CD4-positive, alpha-beta T cell treated with Interleukin-10 for 1 hour (primary cell): ENCODE results near the gene ZC3H14.

Source experiments
- DNase-seq: peaks from one replicate; pipeline ENCODE4 v3.0.0-alpha.2; 2020

Gene ZC3H14

DNA sequence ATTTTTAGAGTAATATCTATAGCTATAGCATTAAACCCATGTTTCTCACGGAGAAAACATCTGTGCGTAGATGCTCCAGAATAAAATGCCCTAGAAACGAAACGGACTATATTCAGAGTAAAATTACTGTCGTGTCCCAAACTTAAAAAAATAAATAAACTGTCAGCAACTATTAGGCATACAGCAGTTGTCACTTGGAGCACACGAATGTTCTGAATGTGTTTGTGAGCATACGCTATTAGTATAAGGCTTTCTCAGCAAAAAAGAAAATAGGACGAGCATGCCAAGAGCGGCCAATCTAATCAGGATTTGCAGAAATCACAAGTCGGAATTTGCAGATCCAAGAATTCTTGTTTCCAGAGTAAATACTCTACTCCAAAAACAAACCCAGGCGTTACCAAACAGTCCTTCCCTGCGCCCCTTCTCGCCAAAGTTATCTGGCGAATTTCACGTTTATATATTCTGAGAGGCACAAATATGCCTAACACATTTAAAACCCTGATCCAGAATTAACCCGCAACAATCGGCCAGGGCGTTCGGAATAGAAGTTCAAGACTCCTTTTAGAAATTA is 8.9 kb upstream of the ZC3H14 start:
- no peak for DNase-seq

DNA sequence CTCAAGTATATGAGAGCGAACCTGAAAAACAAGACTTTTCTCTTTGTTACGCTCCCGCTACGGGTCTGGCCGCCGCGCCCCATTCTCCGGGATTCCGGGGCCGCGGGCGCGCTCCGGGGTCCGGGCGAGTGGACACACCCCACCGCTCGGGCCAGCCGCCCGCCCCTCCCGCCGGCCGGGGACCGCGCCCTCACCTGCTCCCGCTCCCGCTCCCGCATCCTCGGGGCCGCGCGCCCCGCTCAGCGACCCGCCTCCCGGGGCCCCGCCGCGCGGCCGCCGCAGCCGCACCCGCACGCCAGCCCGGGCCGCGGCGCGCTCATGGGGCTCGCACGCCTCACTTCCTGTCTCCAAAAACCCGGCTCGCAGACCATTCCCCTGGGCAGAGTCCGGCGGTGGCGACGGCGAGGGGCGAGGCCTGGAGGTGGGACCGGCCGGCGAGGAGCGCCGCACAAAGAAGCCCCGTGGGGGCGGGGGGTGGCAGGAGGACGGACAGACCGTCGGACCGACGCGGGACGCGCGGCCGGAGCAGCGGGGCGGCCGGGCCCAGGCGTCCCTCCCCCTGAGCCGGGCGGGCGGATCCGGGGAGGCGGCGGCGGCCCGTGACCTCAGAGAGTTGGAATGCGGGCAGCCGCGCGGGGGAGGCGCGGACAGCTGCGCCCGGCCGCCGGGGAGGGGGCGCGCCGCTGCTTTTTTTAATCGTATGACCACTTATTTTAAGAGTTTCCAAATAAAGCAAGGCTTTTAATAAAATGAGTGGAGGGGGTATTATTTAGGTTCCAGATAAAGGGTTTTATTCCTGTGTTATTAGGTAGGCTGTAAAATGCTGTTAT is 8.2 kb upstream of the ZC3H14 start, which contains the start of gene PTPN21:
Gene PTPN21, minus strand, starts transcription at position 551 of the 830 bp plus-strand sequence. CDS start 4,590 bp downstream, outside the sequence.
- DNase-seq = no peak

DNA sequence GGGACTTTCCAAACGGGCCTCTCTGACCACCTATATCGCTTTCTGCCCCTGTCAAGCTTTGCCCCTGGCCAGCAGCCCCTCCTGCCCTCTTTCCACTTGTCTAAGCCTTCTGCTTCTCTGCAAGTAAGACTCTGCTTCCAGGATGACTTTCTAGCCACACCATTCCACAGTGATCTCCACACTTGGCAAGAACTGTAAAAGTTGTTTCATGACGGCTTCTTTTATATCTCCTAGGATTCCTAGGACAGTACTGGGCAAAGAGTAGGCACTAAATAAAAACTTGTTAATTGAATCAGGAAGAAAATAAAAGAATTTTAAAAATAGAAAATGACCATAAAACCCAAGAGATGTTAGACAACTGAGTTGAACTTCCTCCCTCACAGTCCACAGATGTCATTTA is 6.3 kb upstream of the ZC3H14 start:
- no peak for DNase-seq

DNA sequence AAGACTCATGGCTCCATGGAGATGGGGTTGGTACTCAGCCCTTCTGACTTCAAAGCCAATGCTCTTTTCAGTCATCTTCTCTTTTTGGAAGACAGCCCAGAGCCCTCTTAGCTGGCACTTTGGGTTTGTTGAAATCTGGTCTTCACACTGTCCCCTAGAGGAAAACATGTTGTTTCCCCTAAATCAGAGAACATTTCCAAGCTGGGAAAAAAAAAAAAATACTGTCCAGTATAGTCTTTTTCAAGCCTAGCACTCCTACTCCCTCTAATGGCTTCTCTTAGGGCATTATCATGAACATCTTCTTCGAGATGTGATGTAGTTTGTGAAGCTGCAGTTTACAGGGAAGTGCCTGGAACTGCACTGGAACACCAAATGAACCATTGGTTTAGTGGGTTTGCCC is 3.0 kb upstream of the ZC3H14 start:
- DNase-seq = no peak

DNA sequence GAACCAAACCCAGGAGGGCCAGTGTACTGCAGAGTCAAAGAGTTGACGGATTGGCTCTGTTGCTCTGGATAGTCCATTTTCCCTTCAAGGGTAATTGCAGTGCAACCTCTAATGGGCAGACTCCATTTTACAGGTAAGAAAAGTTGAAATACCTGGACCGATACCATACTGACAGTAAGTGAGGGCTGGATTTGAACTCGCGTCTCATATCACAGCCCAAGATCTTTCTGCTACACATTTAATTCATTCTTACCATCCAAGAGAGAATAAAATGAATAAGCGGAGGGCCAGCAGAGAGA is 356 bp upstream of the ZC3H14 start:
- no peak for DNase-seq

DNA sequence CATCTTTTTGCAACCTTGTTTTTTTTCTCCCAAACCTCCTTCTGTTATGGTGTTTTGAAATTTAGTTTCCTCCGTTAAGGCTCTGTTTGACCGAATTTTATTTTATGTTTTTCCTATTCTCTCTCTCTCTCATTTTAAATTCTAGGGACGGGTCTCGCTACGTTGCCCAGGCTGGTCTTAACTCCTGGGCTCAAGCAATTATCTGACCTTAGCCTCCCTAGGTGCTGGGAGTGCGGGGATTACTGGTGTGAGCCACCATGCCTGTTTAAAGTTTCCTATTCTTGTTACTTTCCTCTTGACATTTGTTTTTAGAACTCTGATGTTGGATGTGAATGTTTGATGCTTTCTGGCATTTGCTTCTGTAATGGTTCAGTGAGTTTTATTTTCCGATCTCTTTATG is 1.0 kb downstream of the ZC3H14 start:
- no peak for DNase-seq

DNA sequence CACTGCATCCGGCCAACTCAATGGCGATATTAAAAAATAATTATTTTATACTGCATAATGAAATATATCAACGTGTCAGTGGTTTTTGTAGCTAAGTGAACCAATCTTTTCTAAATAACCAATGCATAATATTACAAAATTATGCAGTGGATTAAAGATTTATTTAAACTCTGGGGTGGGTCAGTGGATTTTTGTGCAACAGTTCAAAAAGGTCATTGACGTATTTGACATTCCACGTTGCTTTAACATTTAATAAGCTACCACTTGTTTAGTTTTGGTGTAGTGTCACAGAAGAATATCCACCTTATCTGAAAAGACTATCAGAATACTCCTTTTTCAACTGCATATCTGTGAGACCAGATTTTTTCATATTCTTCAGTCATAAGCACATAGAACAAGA is 2.6 kb downstream of the ZC3H14 start:
- DNase-seq = no peak

DNA sequence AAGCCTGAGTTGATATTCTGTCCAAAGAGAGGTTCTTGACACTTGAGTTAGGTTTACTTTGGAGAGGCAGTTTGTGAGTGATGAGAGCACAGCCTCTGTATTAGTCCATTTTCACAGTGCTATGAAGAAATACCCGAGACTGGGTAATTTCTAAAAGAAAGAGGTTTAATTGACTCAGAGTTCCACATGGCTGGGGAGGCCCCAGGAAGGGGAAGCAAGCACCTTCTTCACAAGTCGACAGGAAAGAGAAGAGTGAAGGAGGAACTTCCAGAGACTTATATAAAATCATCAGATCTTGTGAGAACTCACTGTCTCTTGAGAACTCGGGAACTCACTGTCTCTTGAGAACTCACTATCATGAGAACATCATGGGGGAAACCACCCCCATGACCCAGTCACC is 5.4 kb downstream of the ZC3H14 start:
- no peak for DNase-seq

DNA sequence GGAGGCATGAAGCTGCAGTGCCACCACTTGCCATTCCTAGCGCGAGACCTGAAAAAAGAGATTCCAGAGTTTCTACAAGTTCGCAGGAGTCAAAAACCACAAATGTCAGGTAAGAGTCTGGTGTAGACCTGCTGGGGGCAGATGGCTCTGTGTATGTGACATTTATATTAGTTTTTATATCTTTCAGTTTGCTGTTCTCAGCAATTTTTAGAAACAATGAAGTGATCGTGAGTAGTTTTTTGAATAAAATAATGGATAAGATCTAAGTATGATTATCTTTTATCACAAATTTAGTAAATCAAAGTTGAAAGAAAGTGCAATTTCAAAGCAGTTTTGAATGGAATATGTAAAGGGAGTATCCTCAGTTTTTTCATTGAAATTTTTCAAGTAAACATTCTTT is 9.3 kb downstream of the ZC3H14 start:
- DNase-seq = no peak

DNA sequence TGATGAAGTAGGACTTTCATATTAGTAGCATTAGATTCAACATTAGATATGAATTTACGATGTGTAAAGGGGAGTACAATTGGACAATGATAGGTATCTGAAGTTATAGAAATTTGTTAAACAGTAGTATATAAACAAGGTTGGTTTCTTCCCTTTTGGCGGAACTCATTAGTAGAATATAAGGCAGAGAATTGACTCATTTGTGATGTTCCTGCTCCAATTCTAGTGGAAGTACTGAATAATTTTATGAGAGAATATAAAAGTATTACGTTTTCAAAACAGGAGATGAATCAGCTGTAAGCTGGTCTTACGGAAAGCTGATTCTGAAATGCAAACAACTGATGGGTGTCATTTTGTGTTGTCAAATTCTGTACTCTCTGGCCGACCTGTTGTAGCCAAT is 13.4 kb downstream of the ZC3H14 start:
- no peak for DNase-seq

DNA sequence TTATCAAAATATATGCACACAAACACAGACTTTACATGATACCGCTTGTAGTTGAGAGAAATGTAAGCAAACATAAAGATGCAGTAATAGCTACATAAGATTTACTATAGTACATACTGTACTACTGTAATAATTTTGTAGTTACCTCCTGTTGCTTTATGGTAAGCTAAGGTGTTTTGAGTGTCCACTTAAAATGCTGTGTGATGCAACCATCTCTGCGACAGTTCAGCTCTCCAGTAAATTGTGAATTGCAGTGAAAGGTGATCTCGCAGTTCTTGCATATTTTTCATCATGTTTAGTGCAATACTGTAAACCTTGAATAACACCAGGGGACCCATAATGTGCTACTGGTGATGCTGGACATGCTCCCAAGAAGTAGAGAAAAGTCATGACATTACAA is 21.6 kb downstream of the ZC3H14 start:
- DNase-seq = no peak

DNA sequence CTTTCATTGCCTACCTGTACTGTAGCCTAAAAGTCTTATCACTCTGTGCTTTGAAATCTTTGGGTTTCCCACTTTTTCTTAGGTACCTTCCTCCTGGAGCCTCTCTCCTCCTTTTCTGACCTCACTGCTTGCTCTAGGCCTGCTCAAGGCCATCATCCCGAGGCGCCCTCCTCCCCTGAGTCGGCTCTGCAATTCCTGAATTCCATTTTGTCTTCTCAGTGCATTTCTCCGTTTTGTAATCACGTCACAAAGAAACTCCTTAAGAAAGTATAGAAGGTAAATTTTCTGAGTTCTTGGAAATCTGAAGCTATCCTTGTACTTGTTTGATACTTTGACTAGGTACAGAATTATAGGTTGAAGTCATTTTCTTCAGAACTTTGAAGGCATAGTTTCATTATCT is 25.2 kb downstream of the ZC3H14 start:
- no peak for DNase-seq

DNA sequence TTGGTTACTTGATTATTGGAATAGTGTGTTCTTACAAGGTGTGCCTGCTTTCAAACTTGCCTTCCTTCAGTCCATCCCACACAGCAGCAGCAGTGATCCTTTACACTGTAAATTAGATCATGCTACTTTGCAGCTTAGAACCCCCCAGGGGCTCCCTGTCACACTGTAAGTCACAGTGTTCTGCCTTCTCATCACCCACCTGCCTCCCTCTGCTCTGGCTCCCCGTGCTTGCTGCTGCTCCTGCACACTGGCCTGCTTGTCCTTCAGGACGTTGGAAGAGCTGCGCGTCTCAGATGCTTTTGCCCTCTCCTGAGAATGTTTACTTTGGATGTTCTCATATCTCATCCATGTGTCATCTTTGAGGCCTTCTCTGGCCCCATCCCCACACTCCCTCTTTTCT is 27.3 kb downstream of the ZC3H14 start:
- DNase-seq = no peak

DNA sequence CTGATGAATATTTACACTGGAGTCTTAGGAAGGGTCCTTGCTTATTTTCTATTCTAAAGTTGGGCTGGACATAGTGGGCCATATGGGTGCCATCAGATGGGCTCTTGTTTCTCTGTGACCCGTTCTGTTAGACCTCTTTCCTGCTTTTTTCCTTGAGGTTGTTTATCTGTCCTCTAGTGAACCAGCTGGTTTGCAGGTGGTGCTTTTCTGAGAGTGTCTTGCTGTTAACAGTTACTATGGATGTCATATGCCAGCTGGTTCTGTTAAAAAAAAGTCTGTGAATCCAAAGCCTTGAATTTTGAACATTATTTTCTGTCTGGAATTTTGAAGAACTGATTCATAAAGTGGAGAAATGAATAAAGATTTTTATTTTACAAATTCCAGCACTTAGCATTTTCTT is 29.2 kb downstream of the ZC3H14 start:
- DNase-seq = no peak

DNA sequence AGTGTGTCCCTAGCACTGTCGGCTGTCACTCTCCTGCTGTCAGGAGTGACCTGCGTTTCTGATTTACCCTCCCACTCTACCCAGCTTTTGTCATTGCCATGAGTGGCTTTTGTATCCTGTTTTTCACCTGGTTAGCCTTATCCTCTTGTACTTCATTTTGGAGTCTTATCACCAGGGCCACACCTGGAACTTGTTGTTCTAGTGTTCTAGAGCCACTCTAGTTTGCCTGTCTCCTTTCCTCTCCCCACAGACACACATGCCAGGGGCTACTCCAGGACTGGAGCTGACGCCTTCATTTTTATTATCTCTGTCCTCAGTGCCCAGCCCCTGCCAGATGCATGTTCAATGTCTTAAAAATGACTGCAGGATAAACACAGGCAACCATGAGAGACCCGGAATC is 34.2 kb downstream of the ZC3H14 start:
- DNase-seq = no peak

DNA sequence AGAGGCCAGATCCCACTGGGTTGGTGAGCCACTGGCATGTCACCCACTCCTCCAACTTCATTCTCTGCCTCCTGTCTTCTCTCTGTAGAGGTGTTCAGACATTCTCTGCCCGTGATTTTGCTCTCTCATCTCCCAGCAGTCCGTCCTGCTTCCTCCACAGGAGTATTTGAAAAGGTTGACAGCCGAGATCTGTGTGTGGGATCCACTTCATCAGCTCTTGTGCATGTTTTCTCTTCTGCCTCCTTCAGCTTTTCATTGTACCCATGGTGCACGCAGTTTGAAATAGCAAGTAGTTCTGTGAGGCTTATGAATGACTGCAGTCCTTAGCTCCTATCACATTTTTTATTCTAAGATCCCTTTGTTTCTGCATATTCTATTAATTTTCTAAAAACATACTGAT is 34.8 kb downstream of the ZC3H14 start:
- DNase-seq = no peak

DNA sequence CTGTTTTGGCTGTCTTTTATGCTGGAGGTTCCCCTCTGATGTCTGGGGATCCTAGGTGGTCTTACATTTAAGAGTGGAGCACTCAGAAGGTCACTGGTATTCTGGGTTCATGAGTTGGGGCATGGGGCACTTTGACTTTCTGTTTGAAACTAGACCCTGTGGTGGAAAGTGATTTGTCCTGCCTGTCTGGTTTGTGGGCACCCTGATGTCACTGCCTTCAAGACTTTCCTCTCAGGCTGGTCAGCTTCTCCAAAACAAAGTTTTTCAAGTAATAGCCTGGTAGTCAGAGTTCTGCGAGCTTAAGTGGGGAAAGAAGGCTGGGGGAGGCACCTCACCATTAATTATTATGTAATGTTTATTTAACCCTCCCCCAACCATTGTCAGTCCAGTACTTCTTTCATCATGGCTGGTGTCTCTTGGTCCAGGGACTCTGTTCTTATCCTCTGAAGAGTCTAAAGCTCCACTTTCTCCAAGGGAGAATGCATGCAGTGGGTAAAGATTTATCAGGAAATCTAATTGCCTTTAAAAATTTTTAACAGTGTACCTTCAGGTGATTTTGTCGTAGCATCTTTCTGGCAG is 35.3 kb downstream of the ZC3H14 start:
- no peak for DNase-seq

DNA sequence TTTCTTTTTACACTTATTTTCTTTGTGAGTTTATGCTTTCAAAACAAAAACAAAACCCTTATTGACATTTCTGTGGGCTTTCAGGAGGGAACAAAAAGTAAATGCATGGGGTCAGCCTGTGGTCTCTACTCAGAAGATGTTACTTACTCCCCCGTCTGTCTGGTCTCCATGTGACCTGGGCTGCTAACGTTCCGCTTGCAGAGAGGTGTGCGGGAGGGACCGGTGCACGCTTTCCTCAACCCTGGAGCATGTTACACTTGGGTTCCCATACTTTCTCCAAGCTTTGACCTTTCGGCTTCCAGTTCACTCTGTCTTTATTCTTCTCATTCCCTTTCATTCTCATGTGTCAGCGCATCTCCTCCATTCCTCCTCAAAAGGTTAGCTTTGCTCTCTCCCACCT is 36.5 kb downstream of the ZC3H14 start:
- DNase-seq = no peak

DNA sequence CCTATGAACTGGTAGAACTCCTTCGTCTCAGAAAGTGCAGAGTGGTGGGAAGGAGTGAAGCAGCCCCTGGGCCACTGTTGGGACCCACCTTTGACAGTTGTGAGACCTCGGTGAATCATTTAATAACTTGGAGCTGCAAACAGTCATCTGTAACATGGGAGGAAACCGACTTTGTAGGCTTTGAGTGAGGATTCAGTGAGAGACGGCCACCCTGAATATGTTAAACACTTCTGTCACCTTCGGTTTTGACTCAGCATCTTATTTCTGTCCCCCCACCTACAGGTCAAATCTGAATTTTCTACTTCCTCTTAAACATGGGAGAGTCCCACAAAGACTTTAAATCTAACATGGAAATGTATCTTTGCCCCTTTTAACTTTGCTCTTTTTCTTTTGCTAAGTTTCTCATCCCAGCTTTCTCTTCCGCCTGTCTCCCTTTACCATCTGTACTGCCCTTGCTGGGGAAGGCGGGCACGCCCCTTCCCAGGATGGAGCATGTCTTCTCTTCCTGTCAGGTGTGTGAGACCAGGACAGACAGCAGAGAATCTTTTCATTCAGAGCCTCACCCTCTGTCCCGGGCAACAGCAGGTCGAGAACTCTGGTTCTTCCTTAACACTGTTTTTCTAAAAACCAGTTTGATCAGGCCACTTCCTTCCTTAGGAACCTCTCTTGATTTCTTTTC is 37.1 kb downstream of the ZC3H14 start:
- DNase-seq = no peak

DNA sequence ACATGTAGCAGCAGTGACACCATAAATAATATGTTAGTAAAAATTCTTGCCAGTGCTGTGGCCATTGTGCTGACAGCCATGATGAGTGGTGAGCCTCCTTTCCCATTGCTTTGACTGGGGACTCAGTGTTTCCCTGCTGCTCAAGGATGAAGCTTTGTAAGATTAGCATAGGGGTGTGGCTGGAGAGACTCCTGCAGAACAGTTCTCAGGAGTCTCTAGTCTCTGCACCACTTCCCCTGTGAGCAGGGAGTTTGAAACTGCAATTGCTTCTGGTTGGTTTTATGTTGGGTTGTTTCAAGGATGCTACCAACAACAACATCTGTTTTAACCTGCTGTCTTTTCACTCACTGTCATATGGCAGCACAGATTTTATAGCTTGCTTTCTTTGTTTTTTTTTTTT is 41.4 kb downstream of the ZC3H14 start:
- no peak for DNase-seq

DNA sequence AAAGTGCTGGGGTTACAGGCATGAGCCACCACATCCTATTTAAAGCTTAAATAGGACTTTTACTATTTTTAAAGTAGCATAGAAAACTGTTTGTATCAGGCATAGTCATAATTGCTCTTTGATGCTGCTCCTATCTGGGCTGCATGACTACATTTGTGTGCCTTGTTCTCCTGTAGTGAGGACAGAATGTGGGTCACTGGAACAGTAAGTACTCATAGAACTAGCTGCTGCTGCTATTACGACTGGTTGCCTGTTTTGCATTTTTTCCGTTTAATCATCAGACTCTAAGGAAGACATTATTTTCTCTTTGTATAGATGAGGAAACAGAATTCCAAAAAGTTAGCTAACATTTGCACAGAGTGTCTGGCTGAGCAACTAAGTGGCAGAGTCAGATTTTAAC is 42.8 kb downstream of the ZC3H14 start:
- no peak for DNase-seq

DNA sequence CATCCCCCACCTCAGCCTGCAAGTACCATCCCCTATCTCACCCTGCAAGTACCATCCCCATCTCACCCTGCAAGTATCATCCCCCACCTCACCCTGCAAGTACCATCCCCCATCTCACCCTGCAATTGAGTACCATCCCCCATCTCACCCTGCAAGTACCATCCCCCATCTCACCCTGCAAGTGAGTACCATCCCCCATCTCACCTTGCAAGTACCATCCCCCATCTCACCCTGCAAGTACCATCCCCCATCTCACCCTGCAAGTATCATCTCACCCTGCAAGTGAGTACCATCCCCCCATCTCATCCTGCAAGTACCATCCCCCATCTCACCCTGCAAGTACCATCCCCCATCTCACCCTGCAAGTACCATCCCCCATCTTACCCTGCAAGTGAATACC is 45.0 kb downstream of the ZC3H14 start:
- DNase-seq = no peak

DNA sequence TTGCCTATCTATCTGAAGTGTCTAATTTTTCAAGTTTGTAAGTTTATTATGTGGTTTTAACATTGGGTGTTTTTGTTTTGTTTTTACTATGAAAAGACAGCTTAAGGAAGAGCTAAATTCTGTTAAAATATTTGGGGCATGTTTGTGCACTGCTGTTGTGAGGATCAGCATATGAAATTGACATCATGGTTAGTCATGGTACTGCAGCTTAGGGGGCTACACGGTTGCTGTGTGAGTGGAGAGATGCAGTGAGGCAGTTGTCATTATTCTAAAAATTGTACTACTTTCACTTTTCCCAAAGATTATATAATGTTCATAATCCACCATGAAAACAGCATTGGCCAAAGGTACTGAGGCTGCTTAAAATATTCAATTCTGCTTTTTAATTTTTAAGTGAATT is 49.0 kb downstream of the ZC3H14 start:
- DNase-seq = no peak

DNA sequence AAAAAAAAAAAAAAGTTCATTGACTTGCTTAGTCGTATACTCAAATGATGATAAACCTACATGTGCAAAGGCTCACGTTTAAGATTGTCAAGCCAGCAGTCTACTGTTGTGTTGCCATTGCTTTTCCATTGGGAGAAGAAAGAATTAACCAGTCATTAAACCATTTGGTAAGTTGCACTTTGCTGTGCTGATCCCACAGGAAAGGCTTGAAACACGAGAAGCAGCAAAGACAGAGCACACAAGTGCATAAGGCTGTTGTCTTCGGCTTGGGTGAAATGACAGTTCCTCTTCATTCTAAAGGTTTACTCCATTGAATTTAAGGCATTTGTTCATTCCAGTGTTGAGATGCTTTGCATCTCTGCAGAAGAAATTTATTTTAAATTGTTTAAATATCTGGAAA is 50.1 kb downstream of the ZC3H14 start:
- DNase-seq = no peak
